Posterior cingulate gyrus (tissue), 11 donors: ENCODE data around the gene GPRIN2.
A peak's percentile ranks its signal among the peaks of the same experiment; 100 is the strongest.
"Not testable (repeated sequence)": the region's sequence is repeated elsewhere in the genome, so short reads cannot be mapped to it uniquely, and the experiment has no call there.

Experiments used
- DNase-seq, 10 donors: peaks; one replicate each; pipeline versions ENCODE4 v3.0.0 to v3.0.0-alpha.2; 2020 to 2021; ENCODE audit warnings: mixed read lengths in 3 of 10
- intact Hi-C: fragments of 100-400 bp; cut with DNase I; formaldehyde crosslinking; loops from one replicate; pipeline ENCODE4 v1.15.1; 2023

Gene GPRIN2

GRCh38 chr10:46525177-46525823 is 31.2 kb downstream of the GPRIN2 start:
- DNase-seq, result peak in 1 of 10 donors; percentile 5

GRCh38 chr10:46524472-46525176 is 31.8 kb downstream of the GPRIN2 start:
- intact Hi-C loops, result no loop called here
- DNase-seq, result peak in 8 of 10 donors; percentile 7 to 87 (median 20)

More at GRCh38 chr10:46525177-46525823, 31.2 kb downstream of the GPRIN2 start:
- intact Hi-C loops, result no loop called here

GRCh38 chr10:46523962-46524471 is 32.4 kb downstream of the GPRIN2 start:
- intact Hi-C loops, result no loop called here
- peak in 7 of 10 donors; percentile 2 to 62 (median 11) for DNase-seq

GRCh38 chr10:46523119-46523961 is 33.1 kb downstream of the GPRIN2 start:
- intact Hi-C loops, result no loop called here
- DNase-seq, result peak in 8 of 10 donors; percentile 6 to 87 (median 18)

GRCh38 chr10:46522295-46523118 is 34.0 kb downstream of the GPRIN2 start:
- peak in 4 of 10 donors; percentile 1 to 38 (median 14) for DNase-seq
- intact Hi-C loops, result no loop called here

GRCh38 chr10:46520941-46521340 is 35.5 kb downstream of the GPRIN2 start:
- intact Hi-C loops, result no loop called here
- peak in 7 of 10 donors; percentile 10 to 92 (median 17) for DNase-seq

- intact Hi-C loops, result no loop called here
- DNase-seq, result peak in 6 of 10 donors; percentile 6 to 86 (median 37)
Measured at GRCh38 chr10:46520381-46520780, 36.1 kb downstream of the GPRIN2 start.

- peak in 8 of 10 donors; percentile 1 to 72 (median 10) for DNase-seq
- intact Hi-C loops, result no loop called here
Measured at GRCh38 chr10:46518028-46518725, 38.3 kb downstream of the GPRIN2 start.

- peak in 3 of 10 donors; percentile 1 to 21 (median 3) for DNase-seq
Measured at GRCh38 chr10:46517541-46517940, 38.9 kb downstream of the GPRIN2 start.

GRCh38 chr10:46516660-46517416 is 39.6 kb downstream of the GPRIN2 start:
- intact Hi-C loops, result no loop called here
- peak in 5 of 10 donors; percentile 1 to 82 (median 4) for DNase-seq

More at GRCh38 chr10:46517541-46517940, 38.9 kb downstream of the GPRIN2 start:
- intact Hi-C loops, result no loop called here

- peak in 4 of 10 donors; percentile 0 to 81 (median 35) for DNase-seq
- intact Hi-C loops, result no loop called here
Measured at GRCh38 chr10:46515793-46516192, 40.7 kb downstream of the GPRIN2 start.

GRCh38 chr10:46515366-46515765 is 41.1 kb downstream of the GPRIN2 start:
- intact Hi-C loops, result no loop called here
- DNase-seq, result peak in 2 of 10 donors; percentile 1 to 62

GRCh38 chr10:46514899-46515298 is 41.6 kb downstream of the GPRIN2 start:
- DNase-seq, result peak in 2 of 10 donors; percentile 1 to 68
- intact Hi-C loops, result no loop called here

- intact Hi-C loops, result no loop called here
- DNase-seq, result peak in 4 of 10 donors; percentile 1 to 77 (median 36)
Measured at GRCh38 chr10:46514431-46514861, 42.0 kb downstream of the GPRIN2 start.

GRCh38 chr10:46513333-46513732 is 43.1 kb downstream of the GPRIN2 start:
- intact Hi-C loops, DNase-seq: not testable (repeated sequence)

- DNase-seq, intact Hi-C loops: not testable (repeated sequence)
Measured at GRCh38 chr10:46512725-46513124, 43.7 kb downstream of the GPRIN2 start.

- intact Hi-C loops, DNase-seq: not testable (repeated sequence)
Measured at GRCh38 chr10:46512002-46512401, 44.5 kb downstream of the GPRIN2 start.
